ENCODE results near the gene HAAO. TPM values are rescaled to one million over a fixed set of nuclear protein-coding genes. Genes with fewer than 3 reads are reported as not detected.

Gene HAAO
- total and polyA plus RNA-seq, 2 of the 8 experiments (the other 6 are each of a cell fraction or from before 2014, with no cell fraction given): 2.5 to 7.0 TPM

DNA sequence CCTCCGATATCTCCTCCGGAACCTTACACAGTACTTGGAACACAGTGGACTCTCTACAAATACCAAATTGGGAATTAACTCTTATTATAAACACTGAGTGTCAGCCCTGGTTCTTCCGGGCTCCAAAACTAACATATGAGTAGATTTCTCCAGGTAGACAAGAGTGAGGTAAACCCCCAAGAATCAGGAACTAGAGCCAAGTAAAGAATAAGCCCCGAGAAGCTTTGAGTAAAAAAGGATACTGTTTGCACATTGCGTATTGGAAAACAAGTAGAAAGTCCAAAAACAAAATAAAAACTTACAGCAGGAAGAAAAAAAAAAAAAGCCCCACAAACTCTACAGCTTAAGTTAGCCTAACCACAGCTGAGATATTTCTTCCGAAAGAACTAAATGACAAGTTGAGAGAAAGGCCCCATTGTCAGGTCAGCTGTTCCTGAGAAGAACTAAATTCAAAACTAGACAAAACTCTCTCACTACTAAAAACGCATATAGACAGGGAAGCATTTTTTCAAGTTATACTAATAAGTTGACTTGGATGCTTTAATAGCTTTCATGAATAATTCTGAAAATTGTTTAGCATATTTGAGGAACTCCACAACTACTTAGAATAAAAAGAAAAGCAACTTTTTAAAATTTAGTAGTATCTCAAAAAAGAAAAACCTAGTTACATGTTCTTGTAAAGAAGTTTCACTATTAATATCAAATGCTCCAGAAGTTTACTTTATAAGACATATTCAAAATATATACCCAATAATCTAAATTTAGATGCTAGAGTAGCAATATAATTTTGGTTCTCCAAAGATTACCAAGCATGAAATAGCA lies 4.3 kb upstream of the HAAO start:
- Histone ChIP-seq H2BK12ac (ENCODE audit: low read depth, low read length) (no peak overlapping the region), H3K4me2 (ENCODE audit: insufficient read depth in 1 of 2, low read depth in 2 of 2, low read length in 2 of 2) (no peak overlapping the region), H4K20me1 (replicated peaks in 1 of 2; ENCODE audit: control insufficient read depth in 1 of 2, insufficient read depth in 2 of 2, low read length in 2 of 2) (no peaks in the 10 kb centered on the region), H3K23me2 (ENCODE audit: low read depth, low read length) (peaks cover 9% of the 10 kb centered on the region; the same call in 1 of the 2 replicates), H4K91ac (replicated peaks; ENCODE audit: insufficient read length, low read length) (no peak overlapping the region), H2BK120ac (replicated peaks; ENCODE audit: low read depth, low read length) (no peak overlapping the region), H2AFZ (ENCODE audit: low read length) (no peak overlapping the region), H3K79me2 (ENCODE audit: control insufficient read depth in 1 of 2, insufficient read depth in 2 of 2, low read length in 2 of 2) (no peaks in the 10 kb centered on the region), H3K14ac (ENCODE audit: insufficient read length) (no peak overlapping the region), H2BK15ac (ENCODE audit: low read length) (no peak overlapping the region), H3K27ac (ENCODE audit: low read depth, low read length) (no peak overlapping the region), H2BK5ac (ENCODE audit: low read depth, low read length) (no peak overlapping the region), H3K9me3 (ENCODE audit: insufficient read depth in 2 of 2, low read depth in 1 of 2, low read length in 1 of 2) (no peaks in the 10 kb centered on the region), H3K79me1 (ENCODE audit: low read depth, low read length) (no peaks in the 10 kb centered on the region), H3K36me3 (ENCODE audit: control insufficient read depth in 2 of 4, insufficient read depth in 4 of 4, low read length in 3 of 4) (no peaks in the 10 kb centered on the region), H2AK5ac (ENCODE audit: low read depth, low read length) (no peak overlapping the region), H3K56ac (replicated peaks; ENCODE audit: insufficient read length, low read depth, low read length) (no peak overlapping the region), H3K4me3 (ENCODE audit: extremely low read depth in 1 of 4, insufficient read depth in 2 of 4, low read depth in 3 of 4, low read length in 4 of 4) (no peak overlapping the region), H3K23ac (ENCODE audit: insufficient read length) (no peak overlapping the region), H4K5ac (ENCODE audit: insufficient read length, low read depth, low read length) (no peak overlapping the region), H3K4ac (replicated peaks; ENCODE audit: insufficient read length, low read depth, low read length) (no peak overlapping the region), H3K27me3 (replicated peaks in 1 of 4; ENCODE audit: control insufficient read depth in 3 of 4, extremely low read depth in 1 of 4, insufficient read depth in 3 of 4, low read length in 3 of 4) (peaks cover 0 to 10% (median 8%) of the 10 kb centered on the region in 4 experiments; a peak in 6 of 7 replicates), H3K9ac (replicated peaks in 1 of 4; ENCODE audit: extremely low read depth in 1 of 4, low read depth in 3 of 4, low read length in 3 of 4) (no peak overlapping the region), H2BK20ac (ENCODE audit: low read length) (no peak overlapping the region), H4K8ac (ENCODE audit: extremely low read depth, insufficient read depth, low read length) (no peak overlapping the region), H3K18ac (ENCODE audit: extremely low read depth, low read length) (no peak overlapping the region), H3K4me1 (replicated peaks in 1 of 4; ENCODE audit: control insufficient read depth in 3 of 4, insufficient read depth in 4 of 4, low read length in 3 of 4) (peaks cover 2 to 6% (median 4%) of the 10 kb centered on the region in 4 experiments; a peak in 6 of 7 replicates)
- TF ChIP-seq CREB1 (IDR thresholded peaks at IDR 0.05): no peak
- TF ChIP-seq PHF8 (conservative IDR thresholded peaks at IDR 0.05; ENCODE audit: low read depth, low read length): no peak
- TF ChIP-seq HDAC2 (IDR thresholded peaks at IDR 0.05; ENCODE audit: borderline replicate concordance in 1 of 2, low read depth in 2 of 2, low read length in 2 of 2): no peak
- TF ChIP-seq ASH2L (IDR thresholded peaks at IDR 0.05; ENCODE audit: low read length): no peak
- TF ChIP-seq SP1 (IDR thresholded peaks at IDR 0.05; ENCODE audit: low read depth, low read length): no peak
- no peak for TF ChIP-seq SIN3A (conservative IDR thresholded peaks at IDR 0.05 in 1 of 2, IDR thresholded peaks at IDR 0.05 in 1 of 2; ENCODE audit: low read depth in 1 of 2, low read length in 2 of 2)
- TF ChIP-seq RBBP5 (IDR thresholded peaks at IDR 0.05; ENCODE audit: borderline replicate concordance, low read depth, low read length): no peak
- DNase-seq (ENCODE audit: low read depth in 1 of 2, low spot score in 2 of 2): no peak
- 99% methylated on average over 7 of the region's 7 CpGs; no CpG with 5 or more reads in 1 of the 2 experiments for WGBS, 2 experiments (ENCODE audit: extremely low coverage in 1 of 2, insufficient coverage in 1 of 2, insufficient read length in 1 of 2, insufficient replicate concordance in 2 of 2, low coverage in 1 of 2, low lambda C conversion rate in 2 of 2, missing lambda C conversion rate in 1 of 2)
- FAIRE-seq: no peak
- ChIA-PET CTCF (ENCODE audit: partially characterized antibody) (interaction anchor here (0.9 to 1.5 kb wide), 3 partner anchors 14 to 103 kb away, joined by 3 to 6 read pairs (median 3); no protein-coding TSS in a partner anchor), POLR2A (ENCODE audit: partially characterized antibody) (interaction anchor here (1.2 kb wide), 1 partner anchor 13 kb away, joined by 5 read pairs; no protein-coding TSS in a partner anchor)

Data from H1 (cell line).